NCI-H2107 treated with DMSO at 0.1 percent for 48 hours (cell line): ENCODE results near the gene IRGM.

Experiments used
- DNase-seq: peaks from one replicate; lab custom pipeline; 2025; ENCODE audit not compliant: unreplicated experiment; lab: John Stamatoyannopoulos, UW

IRGM gene

GRCh38 chr5:150895431-150896428 is 49.4 kb downstream of the IRGM start:
- DNase-seq, result no peak
